ENCODE measurements around the gene TRA2A. TPM values are rescaled to one million over a fixed set of nuclear protein-coding genes. Genes with fewer than 3 reads are reported as not detected.

TRA2A gene
- total and polyA plus RNA-seq, 2 of the 13 experiments (the other 11 are each of a cell fraction or from before 2014, with no cell fraction given): 39.1 to 41.6 TPM

DNA sequence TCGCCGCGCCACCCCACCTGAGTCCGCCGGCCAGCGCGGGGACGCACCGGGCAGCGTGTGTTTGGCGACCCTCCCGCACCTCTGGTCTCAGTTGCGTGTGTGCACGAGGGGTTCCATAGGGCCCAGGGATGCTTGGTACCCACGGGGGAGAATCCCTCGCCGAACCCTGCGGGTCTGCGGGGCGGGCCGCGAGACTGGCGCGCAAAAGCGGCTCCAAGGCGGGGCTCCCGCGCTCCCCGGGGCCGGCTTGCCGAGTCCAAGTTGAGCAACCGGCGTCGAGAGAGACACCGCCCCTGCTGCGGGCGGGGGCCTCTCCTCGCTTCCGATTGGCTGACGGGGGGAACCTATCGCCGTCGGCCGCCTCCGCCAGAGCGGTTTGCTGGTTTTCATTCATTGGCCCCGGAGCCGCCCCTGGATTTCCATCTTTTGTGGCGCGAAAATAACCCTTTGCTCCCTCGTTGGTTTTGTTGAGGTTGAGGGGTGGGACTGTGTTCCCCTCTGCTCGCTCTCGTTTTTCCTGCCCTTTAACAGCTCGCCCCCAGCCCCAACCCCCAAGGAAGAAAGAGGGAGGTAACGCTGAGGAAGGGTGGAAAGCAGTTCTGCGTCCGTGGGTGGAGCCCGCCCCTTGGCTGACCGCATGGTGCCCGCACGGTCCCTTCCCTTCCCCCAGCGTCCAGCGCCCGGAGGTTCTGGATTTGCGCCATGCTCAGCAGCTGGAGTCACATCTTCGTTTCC lies 57.5 kb downstream of the TRA2A start (continued):
- TF ChIP-seq ZBTB34 (CRISPR knock-in tag; IDR thresholded peaks at IDR 0.05) (peak; percentile 66; the same call in 1 of the 2 replicates), ZNF713 (CRISPR knock-in tag; IDR thresholded peaks at IDR 0.05) (no peak), CENPX (CRISPR knock-in tag; IDR thresholded peaks at IDR 0.05) (no peak), FOSL1 (CRISPR knock-in tag; IDR thresholded peaks at IDR 0.05; ENCODE audit: borderline replicate concordance) (no peak), CSRNP1 (CRISPR knock-in tag; IDR thresholded peaks at IDR 0.05) (peak; percentile 84), ZFY (CRISPR knock-in tag; IDR thresholded peaks at IDR 0.05) (peak; percentile 92), GRHL1 (CRISPR knock-in tag; conservative IDR thresholded peaks at IDR 0.05) (no peak; the same call in 1 of the 2 replicates), MIXL1 (CRISPR knock-in tag; IDR thresholded peaks at IDR 0.05) (no peak), FOXA1 (IDR thresholded peaks at IDR 0.05) (no peak), FOXA1 (CRISPR knock-in tag; IDR thresholded peaks at IDR 0.05) (no peak), ZFP41 (CRISPR knock-in tag; IDR thresholded peaks at IDR 0.05; ENCODE audit: borderline replicate concordance) (peak; percentile 53), ZNF547 (CRISPR knock-in tag; IDR thresholded peaks at IDR 0.05) (peak; percentile 69; the same call in 1 of the 2 replicates), ZNF609 (CRISPR knock-in tag; IDR thresholded peaks at IDR 0.05; ENCODE audit: borderline replicate concordance) (peak; percentile 51; the same call in 1 of the 2 replicates), ZNF570 (CRISPR knock-in tag; IDR thresholded peaks at IDR 0.05; ENCODE audit: borderline replicate concordance) (no peak), TEAD2 (CRISPR knock-in tag; IDR thresholded peaks at IDR 0.05) (no peak), ADNP (CRISPR knock-in tag; IDR thresholded peaks at IDR 0.05) (no peak), ZNF883 (CRISPR knock-in tag; IDR thresholded peaks at IDR 0.05; ENCODE audit: not compliant biosample characterization) (peak; percentile 48), SP4 (CRISPR knock-in tag; IDR thresholded peaks at IDR 0.05) (peak; percentile 80), ZC3H4 (CRISPR knock-in tag; IDR thresholded peaks at IDR 0.05; ENCODE audit: borderline replicate concordance) (peak; percentile 40; the same call in 1 of the 2 replicates)

Measured in HepG2 (cell line).